Smooth muscle cell (in vitro differentiated cells): ENCODE data around the gene LARP1. TPM values are rescaled to one million over a fixed set of nuclear protein-coding genes. Genes with fewer than 3 reads are reported as not detected.

Experiments
- DNase-seq: peaks from one replicate; lab custom pipeline; 2025; ENCODE audit not compliant: unreplicated experiment; lab: John Stamatoyannopoulos, UW
- H2AFZ ChIP-seq: fragments of 200-600 bp; sonication (generic); 2 replicates; pipeline ENCODE4 v1.6.0; 2016; ENCODE audit warnings: antibody characterized with exemption, low read depth, mild to moderate bottlenecking
- H3F3A ChIP-seq: fragments of 200-600 bp; sonication (generic); 2 replicates; pipeline ENCODE4 v1.6.0; 2017; ENCODE audit warnings: antibody characterized with exemption, low read depth
- H3K27ac ChIP-seq: fragments of 200-600 bp; sonication (generic); 2 replicates; pipeline ENCODE4 v1.5.1; 2016; ENCODE audit warnings: low read depth, mild to moderate bottlenecking
- H3K27me3 ChIP-seq: fragments of 200-600 bp; sonication (generic); 2 replicates; pipeline ENCODE4 v1.6.1; 2016; ENCODE audit warnings: low read depth, mild to moderate bottlenecking
- H3K36me3 ChIP-seq: fragments of 200-600 bp; sonication (generic); 2 replicates; pipeline ENCODE4 v1.5.1; 2016; ENCODE audit warnings: low read depth
- H3K4me1 ChIP-seq: fragments of 200-600 bp; sonication (generic); 2 replicates; pipeline ENCODE4 v1.5.1; 2016; ENCODE audit warnings: low read depth
- H3K4me2 ChIP-seq: fragments of 200-600 bp; sonication (generic); 2 replicates; pipeline ENCODE4 v1.6.0; 2016; ENCODE audit warnings: mild to moderate bottlenecking
- H3K4me3 ChIP-seq: fragments of 200-600 bp; sonication (generic); 2 replicates; pipeline ENCODE4 v1.5.1; 2016; ENCODE audit warnings: mild to moderate bottlenecking
- H3K79me2 ChIP-seq: fragments of 200-600 bp; sonication (generic); 2 replicates; pipeline ENCODE4 v1.6.0; 2016; ENCODE audit warnings: low read depth, mild to moderate bottlenecking
- H3K9ac ChIP-seq: fragments of 200-600 bp; sonication (generic); 2 replicates; pipeline ENCODE4 v1.6.0; 2016; ENCODE audit warnings: low read depth
- H3K9me3 ChIP-seq: fragments of 200-600 bp; sonication (generic); replicated peaks from 2 replicates; pipeline ENCODE4 v1.5.1; 2016; ENCODE audit warnings: low read depth
- H4K20me1 ChIP-seq: fragments of 200-600 bp; sonication (generic); 2 replicates; pipeline ENCODE4 v1.6.0; 2016; ENCODE audit warnings: low read depth
- WGBS: methylation state at CpG from one replicate; pipeline ENCODE4 v1.1.7; 2016; ENCODE audit warnings: low lambda C conversion rate; 5-methylcytosine and 5-hydroxymethylcytosine counted together
- polyA plus RNA-seq: library from polyadenylated mRNA; unstranded; fragments of >200 nt; fragmentation: Nextera tagmentation; extraction: Ambion mirVana; gene quantifications from 2 replicates; pipeline ENCODE4 v1.2.1, GENCODE V29; 2016
- total RNA-seq: library from RNA; depleted of rRNA; stranded (reverse); fragments of >200 nt; gene quantifications from 2 replicates; pipeline ENCODE4 v1.2.3, GENCODE V29; 2014
- TF ChIP-seq, protein P1 (sequence below): fragments of 200-600 bp; sonication (generic); IDR thresholded peaks from 2 replicates; pipeline ENCODE4 v1.5.1; 2017; ENCODE audit warnings: borderline replicate concordance, mild to moderate bottlenecking, antibody characterized with exemption; ENCODE audit not compliant: insufficient read depth, poor library complexity, severe bottlenecking

The LARP1 gene
- total and polyA plus RNA-seq, 2 experiments from 2014 or later, result 31.3 to 44.9 TPM

DNA sequence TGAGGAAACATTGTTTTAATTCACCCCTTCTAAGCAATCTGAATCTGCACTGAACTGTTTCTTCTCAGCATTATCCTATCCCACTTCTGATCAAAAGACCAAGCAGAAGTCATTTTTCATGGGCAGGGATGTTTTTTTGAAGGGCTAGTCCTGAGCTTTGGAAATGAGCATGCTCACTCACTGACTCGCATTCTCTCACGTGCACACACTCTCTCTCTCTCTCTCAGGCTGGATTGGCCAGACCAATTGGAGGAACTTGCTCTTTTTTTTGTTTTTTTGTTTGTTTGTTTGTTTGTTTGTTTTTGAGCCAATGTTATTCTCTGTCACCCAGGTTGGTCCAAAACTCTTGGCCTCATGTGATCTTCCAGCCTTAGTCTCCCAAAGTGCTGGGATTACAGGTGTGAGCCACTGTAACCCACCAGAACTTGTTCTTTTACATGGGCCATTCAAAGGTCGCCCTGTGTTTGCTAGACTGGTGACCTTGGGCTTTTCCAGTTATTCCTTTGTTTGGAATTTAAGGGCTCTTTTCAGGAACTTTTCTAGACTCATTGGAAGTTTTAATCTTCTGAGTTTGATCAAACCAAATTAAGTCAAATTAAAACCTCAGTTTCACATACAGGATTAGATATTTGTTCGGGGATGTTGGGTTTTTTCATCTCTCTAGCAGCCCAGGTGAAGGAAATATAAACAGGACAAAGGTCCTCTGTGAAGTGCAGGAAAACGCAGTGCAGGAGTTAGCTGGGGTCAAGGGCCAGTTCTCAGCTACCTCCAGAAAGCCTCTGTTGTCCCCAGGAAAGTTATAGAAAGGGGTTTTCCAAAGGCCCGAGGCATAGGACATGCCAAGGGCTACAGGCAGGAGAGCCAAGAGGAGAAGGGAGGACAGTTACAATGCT, 82.1 kb downstream of the LARP1 start:
- peaks cover 4% of the 10 kb centered on the region for H3F3A ChIP-seq
- H2AFZ ChIP-seq, result no peak overlapping the region
- H3K4me2 ChIP-seq, result no peak overlapping the region
- 92% methylated on average over 6 of the region's 6 CpGs for WGBS
- H3K27me3 ChIP-seq, result no peaks in the 10 kb centered on the region
- no peaks in the 10 kb centered on the region for H3K9me3 ChIP-seq
- no peak for DNase-seq
- TF ChIP-seq, protein P1, sequence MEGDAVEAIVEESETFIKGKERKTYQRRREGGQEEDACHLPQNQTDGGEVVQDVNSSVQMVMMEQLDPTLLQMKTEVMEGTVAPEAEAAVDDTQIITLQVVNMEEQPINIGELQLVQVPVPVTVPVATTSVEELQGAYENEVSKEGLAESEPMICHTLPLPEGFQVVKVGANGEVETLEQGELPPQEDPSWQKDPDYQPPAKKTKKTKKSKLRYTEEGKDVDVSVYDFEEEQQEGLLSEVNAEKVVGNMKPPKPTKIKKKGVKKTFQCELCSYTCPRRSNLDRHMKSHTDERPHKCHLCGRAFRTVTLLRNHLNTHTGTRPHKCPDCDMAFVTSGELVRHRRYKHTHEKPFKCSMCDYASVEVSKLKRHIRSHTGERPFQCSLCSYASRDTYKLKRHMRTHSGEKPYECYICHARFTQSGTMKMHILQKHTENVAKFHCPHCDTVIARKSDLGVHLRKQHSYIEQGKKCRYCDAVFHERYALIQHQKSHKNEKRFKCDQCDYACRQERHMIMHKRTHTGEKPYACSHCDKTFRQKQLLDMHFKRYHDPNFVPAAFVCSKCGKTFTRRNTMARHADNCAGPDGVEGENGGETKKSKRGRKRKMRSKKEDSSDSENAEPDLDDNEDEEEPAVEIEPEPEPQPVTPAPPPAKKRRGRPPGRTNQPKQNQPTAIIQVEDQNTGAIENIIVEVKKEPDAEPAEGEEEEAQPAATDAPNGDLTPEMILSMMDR, result no peak
- no peaks in the 10 kb centered on the region for H3K79me2 ChIP-seq
- no peak overlapping the region for H3K4me3 ChIP-seq
- H3K9ac ChIP-seq, result no peak overlapping the region
- H3K36me3 ChIP-seq, result no peaks in the 10 kb centered on the region
- no peak overlapping the region for H3K27ac ChIP-seq
- H4K20me1 ChIP-seq, result no peaks in the 10 kb centered on the region
- H3K4me1 ChIP-seq, result no peaks in the 10 kb centered on the region

DNA sequence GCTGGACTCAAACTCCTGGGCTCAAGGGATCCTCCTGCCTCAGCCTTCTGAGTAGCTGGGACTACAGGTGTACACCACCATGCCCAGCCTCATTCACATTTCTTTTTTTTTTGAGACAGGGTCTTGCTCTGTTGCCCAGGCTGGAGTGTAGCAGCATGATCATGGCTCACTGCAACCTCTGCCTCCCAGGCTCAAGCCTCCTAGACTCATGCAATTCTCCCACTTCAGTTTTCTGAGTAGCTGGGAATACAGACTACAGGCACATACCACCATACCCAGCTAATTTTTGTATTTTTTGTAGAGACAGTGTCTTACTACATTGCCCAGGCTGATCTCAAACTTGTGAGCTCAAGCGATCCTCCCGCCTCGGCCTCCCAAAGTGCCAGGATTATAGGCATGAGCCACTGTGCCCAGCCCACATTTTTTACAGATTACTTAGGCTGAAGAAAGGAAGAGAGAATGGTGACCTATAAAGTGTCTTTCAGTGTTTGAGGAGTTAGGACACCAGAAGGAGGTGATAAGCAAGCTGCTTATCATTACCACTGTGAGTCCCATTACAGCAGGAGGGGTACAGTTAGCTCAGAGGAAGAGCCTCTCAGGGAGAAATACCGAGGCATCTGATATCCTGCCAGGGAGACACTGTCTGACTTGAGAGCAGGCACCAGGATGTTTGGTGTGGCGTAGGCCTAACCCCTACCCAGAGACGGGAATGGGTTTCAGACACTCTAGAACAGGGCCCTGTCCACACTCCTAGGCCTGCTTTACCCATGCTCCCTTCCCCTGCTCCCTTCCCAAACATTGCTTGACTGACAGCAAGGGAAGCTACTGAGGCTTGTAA, 85.5 kb downstream of the LARP1 start:
- H3K4me1 ChIP-seq, result no peaks in the 10 kb centered on the region
- TF ChIP-seq, protein P1, result no peak
- H3K4me2 ChIP-seq, result no peak overlapping the region
- no peaks in the 10 kb centered on the region for H3K9me3 ChIP-seq
- H3K79me2 ChIP-seq, result no peaks in the 10 kb centered on the region
- no peaks in the 10 kb centered on the region for H3K27me3 ChIP-seq
- no peak overlapping the region for H3K4me3 ChIP-seq
- DNase-seq, result no peak
- no peaks in the 10 kb centered on the region for H3K36me3 ChIP-seq
- no peak overlapping the region for H3K9ac ChIP-seq
- no peak overlapping the region for H2AFZ ChIP-seq
- H3K27ac ChIP-seq, result no peak overlapping the region
- H4K20me1 ChIP-seq, result no peaks in the 10 kb centered on the region
- H3F3A ChIP-seq, result no peaks in the 10 kb centered on the region
- 59% methylated on average over 6 of the region's 6 CpGs for WGBS

DNA sequence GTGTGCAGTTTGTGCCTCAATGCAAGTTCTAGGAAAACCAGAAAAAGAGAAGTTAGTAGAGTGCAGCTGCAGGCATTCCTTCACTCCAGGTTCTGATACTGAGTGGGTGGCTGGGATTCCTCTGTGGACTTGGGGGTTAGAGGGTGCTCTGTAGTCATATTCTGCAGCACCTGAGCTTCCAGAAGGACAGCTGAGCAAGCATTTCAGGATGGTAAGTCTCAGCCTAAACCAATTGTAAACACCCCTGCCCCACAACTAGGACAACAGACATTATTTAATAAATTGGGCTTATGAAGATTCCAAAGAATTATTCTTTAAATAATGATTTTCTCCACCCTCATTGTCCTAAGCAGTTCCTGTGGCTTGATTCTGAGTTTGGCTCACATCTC, 86.1 kb downstream of the LARP1 start:
- Histone ChIP-seq H3F3A (no peaks in the 10 kb centered on the region), H3K4me3 (no peak overlapping the region), H3K9me3 (no peaks in the 10 kb centered on the region), H3K79me2 (no peaks in the 10 kb centered on the region), H3K4me2 (no peak overlapping the region), H3K27me3 (no peaks in the 10 kb centered on the region), H3K9ac (no peak overlapping the region), H2AFZ (no peak overlapping the region), H3K36me3 (no peaks in the 10 kb centered on the region), H3K27ac (no peak overlapping the region), H3K4me1 (no peaks in the 10 kb centered on the region), H4K20me1 (no peaks in the 10 kb centered on the region)
- TF ChIP-seq, protein P1, result no peak
- no peak for DNase-seq
